ENCODE results near the gene KPNA1.
"Not testable (repeated sequence)": the region's sequence is repeated elsewhere in the genome, so short reads cannot be mapped to it uniquely, and the experiment has no call there.

Gene KPNA1

DNA sequence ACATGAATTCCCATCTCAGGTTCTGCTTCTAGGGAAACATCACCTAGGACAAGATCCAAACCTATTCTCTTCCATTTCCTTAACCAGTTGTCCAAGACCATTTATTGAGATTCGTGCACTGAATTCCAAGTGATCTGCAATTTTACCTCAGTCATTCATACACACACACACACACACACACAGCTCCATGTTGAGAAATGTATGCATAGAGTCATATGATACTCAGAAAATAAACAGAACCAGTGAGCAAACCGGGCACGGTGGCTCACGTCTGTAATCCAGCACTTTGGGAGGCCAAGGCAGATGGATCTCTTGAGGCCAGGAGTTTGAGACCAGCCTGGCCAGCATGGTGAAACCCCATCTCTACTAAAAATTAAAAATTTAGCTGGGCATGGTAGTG, 6.1 kb upstream of the KPNA1 start:
- no peak for DNase-seq (ENCODE audit: low read depth in 2 of 2)

DNA sequence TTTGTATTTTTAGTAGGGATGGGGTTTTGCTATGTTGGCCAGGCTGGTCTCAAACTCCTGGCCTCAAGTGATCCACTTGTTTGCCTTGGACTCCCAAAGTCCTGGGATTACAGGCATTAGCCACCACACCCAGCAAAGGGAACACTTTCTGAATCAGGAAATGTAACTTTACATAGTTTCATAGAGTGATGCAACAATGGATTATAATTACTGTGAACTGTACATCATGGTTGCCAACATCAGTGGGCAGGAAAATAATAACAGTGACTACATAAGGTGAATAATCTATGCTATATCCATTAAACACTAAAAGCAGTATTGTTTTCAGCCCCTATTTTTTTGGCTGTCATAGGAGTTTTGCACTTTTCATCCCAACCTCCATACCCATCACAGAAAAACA, 5.0 kb upstream of the KPNA1 start:
- no peak for DNase-seq (ENCODE audit: low read depth in 2 of 2)

DNA sequence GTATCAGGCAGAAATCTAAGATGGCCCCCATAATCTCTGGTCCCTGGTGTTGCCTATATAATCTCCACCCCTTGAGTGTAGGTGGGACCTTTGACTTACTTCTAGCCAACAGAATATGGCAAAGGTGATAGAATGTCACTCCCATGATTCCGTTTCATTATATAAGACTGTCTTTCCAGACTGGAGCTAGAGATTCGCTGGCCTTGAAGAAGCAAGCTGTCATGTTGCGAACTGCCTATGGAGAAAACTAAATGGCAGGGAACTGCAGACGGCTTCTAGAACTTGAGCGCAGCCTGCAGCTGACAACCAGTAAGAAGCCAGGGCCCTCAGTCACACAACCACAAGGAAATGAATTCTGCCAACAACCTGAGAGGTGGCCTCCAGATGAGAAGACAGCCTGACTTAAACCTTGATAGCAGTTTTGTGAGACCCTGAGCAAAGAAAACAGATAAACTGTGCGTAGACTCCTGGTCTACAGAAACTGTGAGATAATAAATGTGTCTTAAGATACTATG, 2.2 kb upstream of the KPNA1 start:
- no peak for DNase-seq (ENCODE audit: low read depth in 2 of 2)

DNA sequence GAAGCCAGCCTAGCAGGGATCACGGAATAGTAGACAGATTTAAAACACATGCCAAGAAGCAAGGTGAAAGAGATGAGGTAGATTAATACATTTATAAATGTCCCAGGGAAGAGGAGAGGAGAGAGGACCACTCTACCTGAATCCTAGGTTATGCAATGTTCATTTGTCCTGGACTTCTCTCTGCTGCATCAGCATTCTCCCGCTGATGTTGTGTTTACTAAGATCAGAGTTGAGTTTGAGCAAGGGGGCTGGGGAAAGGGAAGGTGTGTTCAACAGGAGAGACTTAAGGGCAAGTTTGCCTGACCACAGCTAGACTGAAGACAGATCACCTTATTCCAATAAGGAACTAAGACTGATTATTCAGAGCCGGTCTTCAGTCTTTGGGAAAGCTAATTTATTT, 1.1 kb upstream of the KPNA1 start:
- no peak for DNase-seq (ENCODE audit: low read depth in 2 of 2)

DNA sequence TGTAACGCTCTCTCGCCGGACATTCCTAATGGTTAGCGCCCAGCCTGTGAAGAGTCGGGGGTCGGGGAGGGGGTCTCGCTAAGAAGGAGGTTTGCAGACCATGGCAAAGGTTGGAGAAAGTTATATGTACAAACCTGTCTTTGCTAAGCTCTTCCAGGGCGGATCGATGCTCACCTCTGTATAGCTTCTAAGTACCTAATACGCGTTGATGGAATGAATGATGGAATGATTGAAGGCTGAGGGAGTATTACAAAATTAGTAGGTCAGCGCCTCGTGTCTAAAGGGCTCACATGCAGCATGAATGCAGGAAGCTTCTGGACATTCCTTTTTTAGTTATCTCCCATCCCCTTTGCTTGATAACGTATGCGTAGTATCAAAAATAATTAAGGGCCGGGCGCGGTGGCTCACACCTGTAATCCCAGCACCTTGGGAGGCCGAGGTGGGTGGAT, 305 bp upstream of the KPNA1 start:
- no peak for DNase-seq (ENCODE audit: low read depth in 2 of 2)

DNA sequence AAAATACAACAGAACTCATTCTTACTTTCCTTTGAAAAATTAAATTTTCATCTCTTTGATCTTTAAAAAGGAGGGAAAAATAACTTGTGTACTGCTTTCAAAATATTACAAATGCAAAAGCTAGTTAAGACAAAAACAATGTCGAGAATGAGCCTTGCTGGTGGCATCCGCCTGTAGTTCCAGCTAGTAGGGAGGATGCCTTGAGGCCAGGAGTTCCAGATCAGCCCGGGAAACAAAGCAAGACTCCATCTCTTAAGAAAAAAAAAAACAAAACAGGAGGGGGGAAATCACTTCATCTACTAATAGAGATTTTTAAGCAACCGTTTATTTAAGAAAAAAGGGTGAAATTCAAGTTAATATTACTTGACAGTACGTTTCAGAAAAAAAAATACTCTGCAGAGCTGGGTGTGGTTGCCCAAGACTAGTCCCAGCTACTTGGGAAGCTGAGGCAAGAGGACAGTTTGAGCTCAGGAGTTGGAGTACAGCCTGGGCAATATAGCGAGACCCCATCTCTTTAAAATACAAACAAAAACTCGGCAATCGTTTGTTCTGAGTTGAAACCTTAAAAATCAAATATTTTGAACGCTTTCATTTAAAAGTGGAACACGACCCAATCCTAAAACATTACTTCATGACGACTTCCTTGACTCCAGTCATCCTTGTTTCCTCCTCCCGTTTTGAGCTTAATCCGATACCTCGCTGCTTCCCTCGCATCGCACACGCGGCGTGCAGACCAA, 1.2 kb downstream of the KPNA1 start:
- DNase-seq (ENCODE audit: low read depth in 2 of 2) = no peak

DNA sequence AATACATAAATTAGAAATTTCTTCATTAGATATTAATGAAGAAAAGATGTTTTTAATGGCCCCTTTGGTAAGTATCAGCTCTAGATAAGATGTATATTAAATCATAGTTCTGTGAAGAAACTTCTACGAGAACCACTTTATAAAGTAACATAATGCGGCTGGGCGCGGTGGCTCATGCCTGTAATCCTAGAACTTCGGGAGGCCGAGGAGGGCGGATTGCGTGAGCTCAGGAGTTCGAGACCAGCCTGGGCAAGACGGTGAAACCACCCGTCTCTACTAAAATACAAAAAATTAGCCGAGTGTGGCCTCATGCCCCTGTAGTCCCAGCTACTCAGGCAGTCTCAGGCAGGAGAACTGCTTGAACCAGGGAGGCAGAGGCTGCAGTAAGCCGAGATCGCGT, 2.5 kb downstream of the KPNA1 start:
- DNase-seq (ENCODE audit: low read depth in 2 of 2) = no peak

DNA sequence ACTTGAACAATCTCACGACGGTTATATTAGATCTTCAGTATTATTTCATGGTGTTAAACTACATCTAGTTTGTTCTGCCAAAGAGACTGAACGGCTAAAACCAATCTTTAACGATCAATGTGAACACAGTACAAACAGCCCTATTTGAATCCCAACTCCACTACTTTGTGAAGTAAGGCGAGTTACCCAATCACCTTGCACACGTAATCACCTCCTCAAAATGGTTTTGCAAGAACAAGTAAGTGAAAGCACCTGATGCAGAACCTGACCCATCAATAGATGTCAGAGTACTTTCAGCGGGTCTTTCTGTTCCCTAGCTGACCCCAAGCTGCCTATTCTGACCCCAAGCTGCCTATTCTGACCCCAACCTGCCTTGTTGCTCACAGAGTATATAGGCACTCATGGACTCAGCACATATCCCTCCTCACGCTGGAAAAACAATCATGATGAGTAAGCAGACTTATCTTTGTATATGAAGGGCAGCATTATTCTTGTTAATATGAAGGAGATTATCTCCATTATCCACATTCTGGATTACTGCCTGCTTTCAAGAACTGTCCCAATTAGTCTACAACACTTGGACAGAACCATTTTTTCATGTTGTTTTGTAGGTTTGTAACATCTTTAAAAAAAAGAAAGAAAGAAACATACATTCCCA, 3.7 kb downstream of the KPNA1 start:
- DNase-seq (ENCODE audit: low read depth in 2 of 2) = no peak

DNA sequence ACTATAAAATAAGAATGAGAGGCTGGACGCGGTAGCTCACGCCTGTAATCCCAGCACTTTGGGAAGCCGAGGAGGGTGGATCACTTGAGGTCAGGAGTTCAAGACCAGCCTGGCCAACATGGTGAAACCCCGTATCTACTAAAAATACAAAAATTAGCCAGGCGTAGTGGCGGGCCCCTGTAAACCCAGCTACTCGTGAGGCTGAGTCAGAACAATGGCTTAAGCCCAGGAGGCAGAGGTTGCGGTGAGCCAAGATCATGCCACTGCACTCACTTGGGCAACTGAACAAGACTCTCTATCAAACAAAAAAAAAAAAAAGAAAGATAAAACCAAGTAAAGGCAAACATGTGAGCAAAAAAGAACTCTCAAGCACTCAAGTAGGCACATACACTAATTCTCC, 5.8 kb downstream of the KPNA1 start:
- DNase-seq (ENCODE audit: low read depth in 2 of 2) = not testable (repeated sequence)

DNA sequence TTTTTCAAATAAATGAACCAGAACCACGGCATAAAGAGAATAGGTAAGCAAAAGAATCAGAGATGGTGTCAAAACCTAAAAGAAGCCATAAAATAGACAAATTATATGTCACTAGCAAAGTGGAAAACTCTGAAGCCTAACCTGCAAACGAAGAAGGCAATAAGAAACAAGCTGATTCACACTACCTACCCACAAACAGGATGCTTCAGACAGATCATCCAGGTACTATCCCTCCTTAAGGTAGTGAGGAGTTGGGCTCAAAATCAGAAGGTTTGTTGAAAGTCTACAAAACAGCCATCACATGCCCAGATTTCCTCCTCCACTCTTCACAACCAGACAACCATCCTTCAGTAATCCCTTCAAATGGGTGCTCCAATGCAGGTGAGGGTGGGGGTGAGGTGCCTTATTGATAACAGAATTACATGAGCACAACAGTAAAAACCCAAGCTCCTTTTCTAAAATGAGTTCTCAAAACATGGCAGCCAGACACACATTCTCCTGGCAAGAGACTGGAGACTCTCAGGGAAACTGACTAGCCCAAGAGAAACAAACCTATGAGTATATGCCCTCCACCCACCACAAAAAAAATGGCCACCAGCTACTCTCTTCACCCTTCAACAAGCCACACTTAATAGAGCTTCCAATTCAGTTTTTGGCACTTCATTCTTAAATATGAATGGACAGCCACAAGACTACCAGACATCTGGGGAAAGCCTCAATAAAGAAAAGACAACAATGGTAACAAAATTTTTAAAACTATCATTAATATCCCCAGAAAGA, 6.4 kb downstream of the KPNA1 start:
- no peak for DNase-seq (ENCODE audit: low read depth in 2 of 2)

DNA sequence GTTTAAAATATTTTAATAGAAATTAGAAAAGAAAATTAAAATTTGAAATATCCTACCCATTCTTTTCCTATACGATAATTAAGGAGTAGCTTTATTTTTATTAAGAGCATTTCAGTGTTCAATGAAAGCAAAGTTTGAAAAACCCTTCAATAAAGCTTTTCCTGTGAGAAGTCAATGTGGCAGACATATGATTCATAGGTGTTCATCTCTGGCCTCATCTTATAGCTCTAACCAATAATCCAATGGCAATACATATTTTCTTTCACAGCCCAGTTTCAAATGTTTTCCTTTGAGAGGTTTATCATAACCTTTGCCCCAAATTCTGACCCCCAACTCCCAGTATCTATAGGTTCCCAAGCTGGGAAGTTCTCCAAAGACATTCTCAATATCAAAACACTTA, 8.3 kb downstream of the KPNA1 start:
- no peak for DNase-seq (ENCODE audit: low read depth in 2 of 2)

DNA sequence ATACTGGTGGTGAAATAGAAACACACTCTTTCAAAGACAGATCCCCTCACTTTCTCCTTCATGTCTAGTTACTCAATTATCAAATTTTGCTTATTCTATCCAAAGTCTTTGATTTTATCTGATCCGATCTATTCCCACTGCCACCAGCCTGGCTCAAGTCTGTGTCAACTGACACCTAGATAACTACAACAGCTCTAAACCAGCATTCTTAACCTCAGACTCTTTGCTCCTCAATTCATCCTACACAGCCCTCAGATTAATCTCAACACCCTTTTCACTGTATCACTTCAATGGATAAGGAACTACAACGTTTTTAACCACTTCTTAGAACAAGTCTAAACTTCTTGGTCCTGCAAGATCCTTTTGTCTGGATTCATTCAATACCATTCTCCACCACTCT, 9.1 kb downstream of the KPNA1 start:
- DNase-seq (ENCODE audit: low read depth in 2 of 2) = no peak

DNA sequence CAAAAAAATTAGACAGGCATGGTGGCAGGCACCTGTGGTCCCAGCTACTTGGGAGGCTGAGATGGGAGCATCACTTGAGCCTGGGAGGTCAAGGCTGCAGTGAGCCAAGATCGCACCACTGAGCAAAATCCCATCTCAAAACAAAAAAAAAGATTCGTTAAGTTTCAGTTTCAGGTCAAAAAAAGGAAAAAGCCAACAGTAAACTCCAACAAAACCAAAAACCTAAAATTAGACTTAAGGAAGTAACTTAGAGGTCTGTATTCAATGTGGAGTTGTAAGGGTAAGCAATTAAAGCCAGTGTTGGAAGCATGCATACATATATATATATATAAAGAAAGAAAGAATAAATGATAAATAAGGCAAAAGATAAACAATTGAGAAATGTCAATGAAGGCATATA, 11.8 kb downstream of the KPNA1 start:
- no peak for DNase-seq (ENCODE audit: low read depth in 2 of 2)

DNA sequence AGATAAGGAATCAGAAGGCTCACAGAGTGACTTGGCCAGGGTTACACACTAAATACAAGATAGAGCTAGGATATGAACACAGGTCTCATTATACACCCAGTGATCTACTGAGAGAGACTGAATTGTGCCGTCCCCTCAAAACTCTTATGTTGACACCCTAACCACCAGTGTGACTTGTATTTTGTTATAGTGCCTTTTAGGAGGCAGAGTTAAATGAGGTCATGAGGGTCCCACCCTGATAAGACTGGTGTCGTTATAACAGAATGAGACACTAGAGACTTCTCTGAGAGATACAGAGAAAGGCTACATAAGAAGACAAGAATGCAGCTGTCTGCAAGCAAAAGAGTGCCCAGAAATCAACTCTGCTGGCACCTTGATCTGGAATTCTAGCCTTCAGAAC, 12.6 kb downstream of the KPNA1 start:
- DNase-seq (ENCODE audit: low read depth in 2 of 2) = no peak

DNA sequence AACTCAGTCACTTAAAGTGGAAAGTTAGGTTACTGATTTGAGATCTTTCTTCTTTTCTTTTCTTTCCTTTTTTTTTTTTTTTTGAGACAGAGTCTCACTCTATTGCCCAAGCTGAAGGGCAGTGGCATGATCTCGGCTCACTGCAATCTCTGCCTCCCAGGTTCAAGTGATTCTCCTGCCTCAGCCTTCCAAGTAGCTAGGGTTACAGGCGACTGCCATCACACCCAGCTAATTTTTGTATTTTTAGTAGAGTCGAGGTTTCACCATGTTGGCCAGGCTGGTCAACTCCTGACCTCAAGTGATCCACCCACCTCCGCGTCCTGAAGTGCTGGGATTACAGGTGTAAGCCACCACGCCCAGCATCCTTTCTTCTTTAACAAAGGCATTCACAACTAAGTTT, 13.8 kb downstream of the KPNA1 start:
- DNase-seq (ENCODE audit: low read depth in 2 of 2) = not testable (repeated sequence)

DNA sequence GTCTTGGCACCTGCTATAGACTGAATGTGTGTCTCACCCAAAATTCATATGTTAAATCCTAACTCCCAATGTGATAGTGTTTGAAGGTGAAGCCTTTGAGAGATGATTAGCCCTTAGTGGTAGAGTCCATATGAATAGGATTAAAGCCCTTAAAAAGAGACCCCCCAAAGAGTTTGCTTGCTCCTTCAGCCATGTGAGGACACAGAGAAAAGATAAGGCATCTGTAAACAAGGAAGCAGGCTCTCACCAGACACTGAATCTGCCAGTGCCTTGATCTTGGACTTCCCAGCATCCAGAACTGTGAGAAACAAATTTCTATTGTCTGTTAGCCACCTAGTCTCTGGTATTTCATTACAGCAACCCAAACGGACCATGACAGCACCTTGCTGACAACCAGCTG, 16.6 kb downstream of the KPNA1 start:
- no peak for DNase-seq (ENCODE audit: low read depth in 2 of 2)

DNA sequence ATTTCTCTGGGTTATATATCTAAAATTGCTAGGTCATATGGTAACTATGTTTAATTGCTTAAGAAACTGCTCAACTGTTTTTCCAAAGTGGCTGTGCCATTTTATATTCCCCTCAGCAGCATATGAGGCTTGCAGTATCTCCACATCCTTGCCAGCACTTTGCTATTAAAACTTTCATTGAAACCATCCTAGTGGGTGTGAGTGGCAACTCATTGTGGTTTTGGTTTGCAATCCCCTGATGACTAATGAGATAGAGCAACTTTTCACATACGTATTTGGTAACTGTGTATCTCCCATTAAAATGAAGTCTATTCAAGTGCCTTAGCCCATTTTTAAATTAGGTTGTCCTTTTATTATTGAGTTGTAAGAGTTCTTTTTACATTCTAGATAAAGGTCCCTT, 17.3 kb downstream of the KPNA1 start:
- peak in 1 of 2 donors; percentile 10 for DNase-seq (ENCODE audit: low read depth in 2 of 2)

DNA sequence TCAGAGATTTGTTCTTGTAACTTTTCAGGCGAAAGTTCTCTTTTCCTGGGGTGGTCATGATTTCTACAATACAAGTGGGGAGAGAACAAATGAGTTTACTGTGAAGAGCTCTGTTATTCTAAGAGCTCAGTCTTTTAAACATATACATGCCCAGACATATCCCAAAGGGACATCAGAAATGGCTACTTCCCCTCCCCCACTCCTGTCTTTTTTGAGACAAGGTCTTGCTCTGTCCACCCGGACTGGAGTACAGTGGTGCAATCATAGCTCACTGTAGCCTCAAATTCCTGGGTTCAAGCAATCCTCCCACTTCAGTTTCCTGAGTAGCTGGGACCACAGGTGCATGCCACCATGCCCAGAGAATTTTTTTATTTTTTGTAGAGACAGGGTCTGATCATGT, 18.2 kb downstream of the KPNA1 start:
- DNase-seq (ENCODE audit: low read depth in 2 of 2) = no peak

DNA sequence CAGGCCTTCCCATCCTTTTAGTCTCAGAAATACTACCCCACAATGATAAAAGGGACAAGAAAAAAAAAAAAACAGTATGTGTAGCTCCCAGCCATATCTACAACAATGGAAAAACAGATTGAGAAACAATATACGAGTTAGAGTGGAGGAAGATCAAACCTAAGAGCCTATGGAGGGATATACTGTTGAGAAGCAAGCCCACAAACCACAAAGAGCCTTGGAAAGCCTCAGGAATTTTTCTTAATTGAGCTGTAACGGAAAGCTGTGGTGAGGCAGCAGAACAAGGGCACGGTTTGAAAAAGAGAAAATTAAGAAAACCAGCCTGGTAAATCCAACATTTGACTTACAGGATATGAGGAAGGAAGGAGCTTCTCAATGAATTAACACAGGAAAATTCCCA, 21.4 kb downstream of the KPNA1 start:
- DNase-seq (ENCODE audit: low read depth in 2 of 2) = no peak

DNA sequence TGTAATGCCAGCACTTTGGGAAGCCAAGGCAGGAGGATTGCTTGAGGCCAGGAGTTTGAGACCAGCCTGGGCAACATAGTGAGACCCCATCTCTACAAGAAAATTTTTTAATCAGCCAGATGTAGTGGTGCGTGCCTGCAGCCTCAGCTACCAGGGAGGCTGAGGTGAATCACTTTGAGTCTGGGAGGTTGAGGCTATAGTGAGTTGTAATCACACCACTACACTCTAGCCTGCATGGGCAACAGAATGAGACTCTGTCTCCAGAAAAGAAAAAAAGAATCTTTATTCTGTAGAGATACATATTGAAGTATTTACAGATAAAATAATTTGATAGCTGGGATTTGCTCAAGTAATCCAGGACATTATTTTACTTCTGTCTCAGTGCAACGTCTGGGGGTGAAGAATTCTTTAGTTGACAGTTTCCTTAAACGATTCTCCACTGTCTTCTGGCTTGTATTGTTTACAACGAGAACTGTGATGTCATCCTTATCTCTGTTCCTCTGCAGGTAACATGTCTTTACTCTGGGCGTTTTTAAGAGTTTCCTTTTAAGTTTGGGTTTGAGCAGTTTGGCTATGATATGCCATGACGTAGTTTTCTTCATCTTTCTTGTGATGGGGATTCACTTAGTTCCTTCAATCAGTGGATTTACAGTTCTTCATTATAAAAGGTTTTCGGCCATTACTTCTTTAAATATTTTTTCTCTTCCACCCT, 26.3 kb downstream of the KPNA1 start:
- no peak for DNase-seq (ENCODE audit: low read depth in 2 of 2)

DNA sequence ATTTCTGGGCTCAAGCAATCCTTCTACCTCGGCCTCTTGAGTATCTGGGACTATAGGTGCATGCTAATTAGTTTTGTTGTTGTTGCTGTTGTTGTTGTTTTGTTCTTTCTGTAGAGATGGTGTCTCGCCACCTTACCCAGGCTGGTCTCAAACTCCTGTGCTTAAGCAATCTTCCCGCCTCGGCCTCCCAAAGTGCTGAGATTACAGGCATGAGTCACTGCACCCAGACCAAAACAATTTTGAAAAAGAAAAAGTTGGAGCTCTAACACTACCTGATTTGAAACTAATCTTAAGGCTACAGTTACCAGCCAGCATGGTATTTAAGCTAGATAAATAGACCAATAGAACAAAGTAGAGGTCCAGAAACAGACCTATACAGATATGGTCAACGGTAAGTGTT, 29.8 kb downstream of the KPNA1 start:
- DNase-seq (ENCODE audit: low read depth in 2 of 2) = no peak

DNA sequence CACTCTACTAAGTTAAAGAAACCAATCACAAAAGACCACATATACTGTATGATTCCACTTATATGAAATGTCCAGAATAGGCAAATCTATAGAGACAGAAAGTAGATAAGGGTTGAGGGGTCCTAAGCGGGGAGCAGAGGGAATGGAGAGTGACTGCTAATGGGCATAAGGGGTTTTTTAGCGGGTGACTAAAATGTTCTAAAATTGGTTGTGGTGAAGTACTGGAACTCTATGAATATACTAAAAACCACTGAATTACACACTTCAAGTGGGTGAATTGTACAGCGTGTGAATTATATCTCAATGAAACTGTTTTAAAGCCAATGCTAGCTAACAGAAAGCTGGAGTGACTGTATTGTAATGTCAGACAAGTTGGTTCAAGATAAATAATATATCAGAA, 33.3 kb downstream of the KPNA1 start:
- no peak for DNase-seq (ENCODE audit: low read depth in 2 of 2)
